ENCODE results near the gene NXT1.
"Not testable (repeated sequence)": the region's sequence is repeated elsewhere in the genome, so short reads cannot be mapped to it uniquely, and the experiment has no call there.

The NXT1 gene

GRCh38 chr20:23331450-23332350 lies 18.9 kb upstream of the NXT1 start:
- DNase-seq (ENCODE audit: low spot score) = no peak

GRCh38 chr20:23332467-23332866 lies 18.1 kb upstream of the NXT1 start:
- no peak for DNase-seq (ENCODE audit: low spot score)

- DNase-seq (ENCODE audit: low spot score) = no peak
Observed at GRCh38 chr20:23334111-23334510, 16.5 kb upstream of the NXT1 start.

- DNase-seq (ENCODE audit: low spot score) = no peak
Observed at GRCh38 chr20:23335521-23335920, 15.1 kb upstream of the NXT1 start.

- no peak for DNase-seq (ENCODE audit: low spot score)
Observed at GRCh38 chr20:23336476-23336875, 14.1 kb upstream of the NXT1 start.

GRCh38 chr20:23337312-23337711 lies 13.3 kb upstream of the NXT1 start:
- no peak for DNase-seq (ENCODE audit: low spot score)

- DNase-seq (ENCODE audit: low spot score) = no peak
Observed at GRCh38 chr20:23339986-23340385, 10.6 kb upstream of the NXT1 start.

- DNase-seq (ENCODE audit: low spot score) = peak; percentile 70
Observed at GRCh38 chr20:23340524-23340923, 10.1 kb upstream of the NXT1 start.

GRCh38 chr20:23341073-23341472 lies 9.5 kb upstream of the NXT1 start:
- DNase-seq (ENCODE audit: low spot score) = no peak

- DNase-seq (ENCODE audit: low spot score) = no peak
Observed at GRCh38 chr20:23343590-23343989, 7.0 kb upstream of the NXT1 start.

- DNase-seq (ENCODE audit: low spot score) = no peak
Observed at GRCh38 chr20:23344336-23344735, 6.3 kb upstream of the NXT1 start.

GRCh38 chr20:23346002-23346401 lies 4.6 kb upstream of the NXT1 start:
- DNase-seq (ENCODE audit: low spot score) = no peak

- DNase-seq (ENCODE audit: low spot score) = no peak
Observed at GRCh38 chr20:23347791-23348190, 2.8 kb upstream of the NXT1 start.

- DNase-seq (ENCODE audit: low spot score) = not testable (repeated sequence)
Observed at GRCh38 chr20:23348510-23348909, 2.1 kb upstream of the NXT1 start.

GRCh38 chr20:23349338-23350195 lies 1.0 kb upstream of the NXT1 start:
- peak; percentile 81 for DNase-seq (ENCODE audit: low spot score)

- DNase-seq (ENCODE audit: low spot score) = peak; percentile 46
Observed at GRCh38 chr20:23350904-23351838, 580 bp downstream of the NXT1 start.

- DNase-seq (ENCODE audit: low spot score) = no peak
Observed at GRCh38 chr20:23356203-23356602, 5.6 kb downstream of the NXT1 start.

GRCh38 chr20:23357767-23358562 lies 7.4 kb downstream of the NXT1 start:
- peak; percentile 92 for DNase-seq (ENCODE audit: low spot score)

- no peak for DNase-seq (ENCODE audit: low spot score)
Observed at GRCh38 chr20:23358563-23358906, 7.9 kb downstream of the NXT1 start.

GRCh38 chr20:23358923-23359593 lies 8.5 kb downstream of the NXT1 start:
- DNase-seq (ENCODE audit: low spot score) = no peak

- no peak for DNase-seq (ENCODE audit: low spot score)
Observed at GRCh38 chr20:23360531-23360930, 9.9 kb downstream of the NXT1 start.

All from D341Med (cell line).